Mesodermal cell (in vitro differentiated cells): ENCODE results near the gene PARP1.

Experiments used
- H3K27ac ChIP-seq: 2 replicates; pipeline ENCODE4 v1.7.0; 2013; ENCODE audit warnings: mild to moderate bottlenecking, low read depth, low read length, moderate library complexity; ENCODE audit not compliant: severe bottlenecking
- H3K36me3 ChIP-seq: 2 replicates; pipeline ENCODE4 v1.7.1; 2013; ENCODE audit warnings: mild to moderate bottlenecking, low read length, moderate library complexity; ENCODE audit not compliant: control insufficient read depth, insufficient read depth
- H3K4me1 ChIP-seq: one replicate; pipeline ENCODE4 v1.7.1; 2013; ENCODE audit warnings: mild to moderate bottlenecking, low read length; ENCODE audit not compliant: insufficient read depth, control insufficient read depth, poor library complexity, severe bottlenecking
- H3K4me3 ChIP-seq: 2 replicates; pipeline ENCODE4 v1.7.0; 2013; ENCODE audit warnings: low read length, control low read depth, mild to moderate bottlenecking; ENCODE audit not compliant: insufficient read depth, poor library complexity, severe bottlenecking; ENCODE audit errors: extremely low read depth
- H3K9me3 ChIP-seq: 2 replicates; pipeline ENCODE4 v1.7.1; 2013; ENCODE audit warnings: mild to moderate bottlenecking, low read length, moderate library complexity; ENCODE audit not compliant: control insufficient read depth
- WGBS, 2 experiments: methylation state at CpG; one replicate each; pipeline ENCODE4 v1.1.5; 2013; ENCODE audit warnings: missing lambda C conversion rate in 2 of 2; ENCODE audit not compliant: insufficient coverage in 2 of 2; 5-methylcytosine and 5-hydroxymethylcytosine counted together

Gene PARP1

DNA sequence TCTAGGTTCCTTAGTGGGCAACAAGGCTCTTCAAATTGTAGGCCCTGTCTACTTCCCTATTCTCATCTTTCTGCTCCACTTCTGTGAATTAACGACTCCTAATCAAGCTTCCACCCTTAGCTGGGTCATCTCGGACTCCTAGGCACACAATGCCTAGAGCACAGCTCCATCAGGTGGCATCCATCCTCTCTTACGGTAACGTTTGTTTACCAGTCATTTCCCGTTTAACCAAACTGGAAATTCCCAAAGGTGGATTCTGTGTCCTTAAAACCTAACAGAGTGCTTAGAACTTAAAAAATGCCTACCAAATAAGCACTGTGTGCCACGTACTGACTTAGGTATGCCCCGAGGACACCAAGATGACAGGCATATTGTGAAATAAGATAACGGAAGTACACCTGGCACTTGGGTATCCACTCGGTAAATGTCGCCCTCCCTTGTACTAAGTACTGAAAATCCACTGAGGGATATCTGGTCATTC lies 1.5 kb downstream of the PARP1 start:
- H3K4me1 ChIP-seq: peaks cover 27% of the 10 kb centered on the region
- no peak overlapping the region for H3K27ac ChIP-seq
- peaks cover 5% of the 10 kb centered on the region for H3K9me3 ChIP-seq
- H3K4me3 ChIP-seq: peak overlapping the region; percentile 82
- peaks cover 13% of the 10 kb centered on the region for H3K36me3 ChIP-seq
- 12 to 13% methylated on average over 8 to 9 of the region's 10 CpGs for WGBS, 2 experiments

DNA sequence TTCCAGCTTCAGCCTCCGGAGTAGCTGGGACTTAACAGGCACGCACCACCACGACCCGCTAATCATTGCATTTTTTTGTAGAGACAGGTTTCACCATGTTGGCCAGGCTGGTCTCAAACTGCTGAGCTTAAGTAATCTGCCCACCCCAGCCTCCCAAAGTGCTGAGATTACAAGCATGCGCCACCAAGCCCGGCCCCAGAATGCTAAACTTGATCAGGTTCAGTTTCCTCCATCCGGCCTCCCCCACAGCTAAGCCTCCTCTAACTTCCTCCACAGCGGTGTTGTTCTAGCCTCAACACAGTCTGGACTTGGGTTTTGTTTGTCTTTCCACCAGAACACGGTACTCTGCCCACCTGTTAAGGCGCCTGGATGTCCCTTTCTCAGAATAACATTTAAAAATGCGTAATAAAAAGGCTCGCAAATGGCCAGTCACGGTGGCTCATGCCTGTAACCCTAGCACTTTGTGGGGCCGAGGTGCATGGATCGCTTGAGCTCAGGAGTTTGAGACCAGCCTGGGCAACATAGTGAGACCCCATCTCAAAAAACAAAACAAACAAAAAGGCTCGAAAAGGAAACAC lies 2.4 kb downstream of the PARP1 start:
- 39 to 40% methylated on average over 15 of the region's 16 CpGs for WGBS, 2 experiments
- peaks cover 22% of the 10 kb centered on the region for H3K36me3 ChIP-seq
- H3K27ac ChIP-seq: no peak overlapping the region
- H3K9me3 ChIP-seq: no peaks in the 10 kb centered on the region
- H3K4me3 ChIP-seq: peak overlapping the region; percentile 7
- H3K4me1 ChIP-seq: peaks cover 27% of the 10 kb centered on the region

DNA sequence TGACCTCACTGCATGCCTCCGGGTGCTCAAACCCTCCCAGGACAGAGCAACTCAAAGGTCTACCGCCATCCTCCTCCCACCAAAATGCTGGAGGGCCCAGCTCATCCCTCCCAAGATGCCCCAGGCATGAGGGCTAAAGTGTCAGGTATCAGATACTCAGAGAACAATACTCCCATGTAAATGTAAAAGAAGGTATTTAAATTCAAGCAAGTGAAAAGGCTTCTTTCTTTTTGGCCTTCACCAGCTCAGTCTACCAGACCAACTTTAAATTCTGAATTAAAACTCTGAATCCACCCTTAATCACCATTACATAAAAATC lies 3.0 kb downstream of the PARP1 start:
- Histone ChIP-seq H3K9me3 (no peaks in the 10 kb centered on the region), H3K27ac (no peak overlapping the region), H3K4me3 (no peak overlapping the region), H3K36me3 (peaks cover 28% of the 10 kb centered on the region), H3K4me1 (peaks cover 27% of the 10 kb centered on the region)
- 13% methylated on average over 1 of the region's 2 CpGs; no CpG with 5 or more reads in 1 of the 2 experiments for WGBS, 2 experiments

DNA sequence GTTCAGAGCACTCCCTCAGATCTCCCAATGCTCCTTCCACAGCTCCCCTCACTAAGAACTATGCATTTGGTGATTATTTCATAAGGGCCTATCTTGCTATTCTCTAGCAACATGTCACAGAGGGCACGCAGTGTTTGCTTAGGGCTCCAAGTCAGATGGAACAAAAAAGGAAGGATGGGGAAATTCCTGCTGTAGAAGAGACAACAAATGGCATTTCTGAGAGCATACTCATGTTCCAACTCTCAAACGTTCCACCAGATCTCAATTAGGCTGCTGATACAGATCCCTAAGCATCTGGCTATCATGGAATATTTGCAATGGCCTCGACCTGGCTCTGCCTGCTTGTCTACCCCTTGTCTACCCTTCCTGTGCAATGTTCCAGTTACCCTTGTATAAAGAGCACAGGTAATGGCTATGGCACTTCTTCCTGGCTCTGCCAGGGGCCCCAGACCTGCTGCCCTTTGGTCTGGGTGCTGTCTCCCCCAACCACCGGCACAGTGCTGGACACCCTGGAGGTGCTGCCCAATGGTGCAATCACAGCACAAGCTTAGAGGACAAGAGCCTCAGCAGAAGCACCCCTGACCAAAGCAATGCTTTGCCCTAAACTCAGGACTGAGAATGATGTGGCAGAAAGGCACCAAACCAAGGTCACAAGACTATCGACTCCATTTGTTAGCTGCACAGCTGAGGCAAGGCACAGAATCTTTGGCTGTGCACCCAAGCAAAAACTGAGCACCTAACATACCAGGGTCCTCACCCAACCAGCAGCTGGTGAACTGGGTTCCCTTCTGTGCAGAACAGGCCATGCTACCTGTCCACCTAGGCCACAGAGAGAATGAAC lies 3.6 kb downstream of the PARP1 start:
- Histone ChIP-seq H3K27ac (peak overlapping the region; percentile 32), H3K4me1 (peaks cover 27% of the 10 kb centered on the region), H3K9me3 (no peaks in the 10 kb centered on the region), H3K4me3 (no peak overlapping the region), H3K36me3 (peaks cover 34% of the 10 kb centered on the region)
- WGBS, 2 experiments: 55 to 60% methylated on average over 5 of the region's 5 CpGs

DNA sequence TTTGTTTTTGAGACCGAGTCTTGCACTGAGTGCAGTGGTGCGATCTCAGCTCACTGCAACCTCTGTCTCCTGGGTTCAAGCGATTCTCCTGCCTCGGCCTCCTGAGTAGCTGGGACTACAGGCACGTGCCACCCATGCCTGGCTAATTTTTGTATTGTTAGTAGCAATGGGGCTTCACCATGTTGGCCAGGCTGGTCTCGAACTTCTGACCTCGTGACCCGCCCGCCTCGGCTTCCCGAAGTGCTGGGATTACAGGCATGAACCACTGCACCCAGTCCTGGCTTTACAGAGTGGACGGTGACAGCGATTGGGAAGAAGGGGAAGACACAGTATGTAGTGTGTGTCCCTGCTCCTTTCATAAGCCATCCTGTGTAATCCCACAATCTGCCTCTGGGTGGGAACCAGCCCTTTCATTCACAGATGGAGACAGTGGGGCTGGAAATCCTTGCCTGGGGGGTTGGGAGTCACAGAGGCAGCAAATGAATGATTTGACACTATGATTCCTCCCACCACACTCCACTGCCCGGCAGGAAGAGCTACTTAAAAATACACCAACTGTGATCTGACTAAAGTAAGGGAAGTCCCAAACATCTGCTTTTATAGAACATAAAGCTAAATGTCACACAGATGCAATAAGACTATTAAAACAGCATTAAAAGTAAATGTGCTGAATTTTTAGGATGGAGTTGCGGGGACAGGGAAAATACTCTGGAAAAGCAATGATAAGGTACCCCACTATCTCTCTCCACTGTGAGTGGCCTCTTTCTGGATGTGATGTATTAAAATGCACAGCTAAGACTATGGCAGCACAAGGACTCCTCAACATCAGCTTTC lies 4.5 kb downstream of the PARP1 start:
- no peak overlapping the region for H3K4me3 ChIP-seq
- no peaks in the 10 kb centered on the region for H3K9me3 ChIP-seq
- peaks cover 27% of the 10 kb centered on the region for H3K4me1 ChIP-seq
- WGBS, 2 experiments: 71 to 82% methylated on average over 12 of the region's 15 CpGs
- peak overlapping the region; percentile 32 for H3K27ac ChIP-seq
- H3K36me3 ChIP-seq: peaks cover 43% of the 10 kb centered on the region

DNA sequence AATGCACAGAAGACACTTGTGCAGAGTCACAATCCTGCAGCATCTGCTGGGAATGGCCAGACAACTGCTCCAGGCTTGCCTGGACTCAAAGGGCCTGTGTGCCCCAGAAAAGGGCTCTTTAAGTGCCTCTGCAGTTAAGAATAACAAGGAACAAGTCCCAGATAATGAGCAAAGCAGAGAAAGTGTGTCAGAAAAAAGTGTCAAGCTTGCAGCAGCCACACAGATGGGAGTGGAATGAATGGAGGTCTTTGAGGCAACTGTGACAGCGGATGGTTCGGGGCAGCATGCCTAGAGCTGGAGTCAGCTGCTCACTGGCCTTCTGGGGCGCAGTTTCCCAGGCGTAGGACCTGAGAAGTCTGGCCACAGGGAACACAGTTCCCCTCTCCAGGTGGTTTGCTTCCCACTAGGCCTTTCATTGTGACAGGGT lies 5.1 kb downstream of the PARP1 start:
- Histone ChIP-seq H3K9me3 (no peaks in the 10 kb centered on the region), H3K36me3 (peaks cover 49% of the 10 kb centered on the region), H3K27ac (no peak overlapping the region), H3K4me3 (no peak overlapping the region), H3K4me1 (peaks cover 27% of the 10 kb centered on the region)
- 94 to 100% methylated on average over 4 of the region's 4 CpGs for WGBS, 2 experiments

DNA sequence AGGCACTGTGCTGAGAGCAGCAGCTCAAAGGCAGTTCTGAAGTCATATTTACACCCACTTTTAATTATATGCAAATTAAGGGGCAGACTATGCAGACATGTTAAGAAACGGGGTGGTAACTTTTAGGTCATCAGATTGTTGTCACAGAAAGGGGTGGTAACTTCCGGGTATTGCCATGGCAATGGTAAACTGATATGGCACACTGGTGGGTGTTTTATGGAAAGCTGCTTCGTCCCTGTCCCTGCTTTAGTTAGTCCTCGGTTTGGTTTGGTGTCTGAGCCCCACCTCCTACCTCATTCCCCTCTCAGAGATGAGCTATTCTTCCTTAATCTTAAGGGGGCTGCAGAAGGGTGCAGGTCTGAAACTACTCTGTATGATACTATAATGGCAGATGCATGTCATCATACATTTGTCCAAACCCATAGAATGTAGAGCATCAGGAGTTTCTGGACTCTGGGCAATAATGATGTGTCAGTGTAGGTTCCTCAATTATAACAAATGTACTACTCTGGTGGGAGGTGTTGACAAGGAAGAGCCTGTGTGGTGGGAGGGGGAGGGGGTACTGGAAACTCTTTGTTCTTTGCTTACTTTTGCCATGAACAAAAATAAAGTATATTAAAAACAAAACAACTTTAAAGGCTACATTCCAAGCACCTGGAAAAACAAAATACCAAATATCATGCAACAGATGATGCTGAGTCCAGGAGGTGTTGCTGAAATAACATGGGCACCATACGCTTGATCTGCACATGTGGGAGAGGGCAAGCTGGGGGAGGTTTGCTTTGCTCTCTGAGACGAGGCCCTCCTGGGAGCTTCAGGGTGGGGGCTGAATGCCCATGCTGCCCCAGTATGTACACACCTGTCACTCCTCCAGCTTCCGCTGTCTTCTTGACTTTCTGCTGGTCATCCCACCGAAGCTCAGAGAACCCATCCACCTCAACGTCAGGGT lies 6.3 kb downstream of the PARP1 start:
- Histone ChIP-seq H3K4me3 (no peak overlapping the region), H3K36me3 (peaks cover 55% of the 10 kb centered on the region), H3K27ac (no peak overlapping the region), H3K9me3 (no peaks in the 10 kb centered on the region), H3K4me1 (peaks cover 27% of the 10 kb centered on the region)
- WGBS, 2 experiments: 87 to 100% methylated on average over 3 to 4 of the region's 9 CpGs

DNA sequence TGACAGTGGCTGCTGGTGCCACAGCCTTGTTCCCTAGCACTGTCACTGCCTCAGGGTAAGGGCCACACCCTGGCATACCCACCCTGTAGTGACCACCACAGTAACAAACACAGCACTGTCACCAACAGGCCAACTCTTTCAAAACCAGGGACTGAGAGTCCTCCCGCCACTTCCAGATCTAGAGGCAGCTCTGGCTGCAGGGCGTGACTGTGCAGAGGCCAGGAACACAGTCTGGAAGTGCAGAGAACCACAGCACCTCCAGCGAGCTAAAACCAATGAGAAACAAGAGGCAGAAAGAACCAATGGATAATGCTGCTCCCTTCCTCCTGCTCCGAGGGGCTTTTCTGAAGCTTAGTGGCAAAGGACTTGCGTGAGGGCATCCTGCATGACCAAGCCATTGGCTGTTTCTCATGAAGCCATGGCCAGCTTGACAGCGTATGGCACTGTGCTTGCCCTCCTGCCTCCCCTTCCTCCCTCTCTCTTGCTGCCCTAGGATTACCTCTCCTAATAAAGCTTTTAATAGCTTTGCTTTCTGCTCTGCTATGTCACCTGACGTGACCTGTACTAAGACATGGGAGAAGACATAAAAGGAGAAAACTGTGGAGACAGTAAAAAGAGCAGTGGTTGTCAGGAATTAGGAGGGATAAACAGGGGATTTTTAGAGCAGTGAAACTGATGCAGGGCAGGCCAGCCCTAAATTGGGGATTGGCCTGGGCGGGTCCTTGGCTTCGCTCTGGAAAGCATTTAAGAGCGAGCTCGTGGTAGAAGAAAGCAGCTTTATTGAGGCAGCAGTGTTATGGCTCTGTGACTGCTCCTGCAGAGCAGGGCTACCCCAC lies 7.2 kb downstream of the PARP1 start:
- 92 to 96% methylated on average over 8 to 11 of the region's 11 CpGs for WGBS, 2 experiments
- peaks cover 55% of the 10 kb centered on the region for H3K36me3 ChIP-seq

DNA sequence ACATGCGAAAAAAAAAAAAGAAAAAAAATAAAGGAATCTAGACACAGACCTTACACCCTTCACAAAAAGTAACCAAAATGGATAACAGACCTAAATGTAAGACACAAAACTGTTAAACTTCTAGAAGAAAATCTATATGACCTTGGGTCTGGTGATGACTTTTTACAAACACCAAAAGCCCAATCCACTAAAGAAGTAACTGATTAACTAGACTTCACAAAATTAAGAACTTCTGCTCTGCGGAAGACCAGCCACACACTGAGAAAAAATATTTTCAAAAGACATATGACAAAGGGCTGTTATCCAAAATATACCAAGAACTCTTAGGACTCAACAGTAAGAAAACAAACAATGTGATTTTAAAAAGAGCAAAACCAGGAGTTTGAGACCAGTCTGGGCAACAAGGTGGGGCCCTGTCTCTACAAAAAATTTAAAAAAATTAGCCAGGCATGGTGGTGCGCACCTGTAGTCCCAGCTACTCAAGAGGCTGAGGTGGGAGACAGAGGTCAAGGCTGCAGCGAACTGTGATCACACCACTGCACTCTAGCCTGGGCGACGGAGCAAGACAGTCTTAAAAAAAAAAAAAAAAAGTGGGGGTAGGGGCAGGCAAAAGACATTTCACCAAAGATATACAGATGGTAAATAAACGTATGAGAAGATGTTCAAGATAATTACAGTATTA lies 9.8 kb downstream of the PARP1 start:
- no peak overlapping the region for H3K27ac ChIP-seq
- H3K36me3 ChIP-seq: peaks cover 63% of the 10 kb centered on the region
- H3K4me1 ChIP-seq: peaks cover 3% of the 10 kb centered on the region
- no peak overlapping the region for H3K4me3 ChIP-seq
- WGBS, 2 experiments: 91 to 100% methylated on average over 2 of the region's 7 CpGs
- H3K9me3 ChIP-seq: no peaks in the 10 kb centered on the region

More for the DNA sequence above, 7.2 kb downstream of the PARP1 start:
- Histone ChIP-seq H3K4me1 (peaks cover 26% of the 10 kb centered on the region), H3K9me3 (no peaks in the 10 kb centered on the region), H3K27ac (no peak overlapping the region), H3K4me3 (no peak overlapping the region)
